Stimulated activated CD8-positive, alpha-beta memory T cell treated with anti-CD3 and anti-CD28 coated beads, Interleukin-15, amount 100 ng/mL, for 4 hours (primary cell): ENCODE measurements around the gene HPCAL4.

Experiments used
- DNase-seq, 2 donors: peaks; one replicate each; pipeline ENCODE4 v3.0.0-alpha.2; 2020; ENCODE audit warnings: low read depth in 2 of 2

Gene HPCAL4

DNA sequence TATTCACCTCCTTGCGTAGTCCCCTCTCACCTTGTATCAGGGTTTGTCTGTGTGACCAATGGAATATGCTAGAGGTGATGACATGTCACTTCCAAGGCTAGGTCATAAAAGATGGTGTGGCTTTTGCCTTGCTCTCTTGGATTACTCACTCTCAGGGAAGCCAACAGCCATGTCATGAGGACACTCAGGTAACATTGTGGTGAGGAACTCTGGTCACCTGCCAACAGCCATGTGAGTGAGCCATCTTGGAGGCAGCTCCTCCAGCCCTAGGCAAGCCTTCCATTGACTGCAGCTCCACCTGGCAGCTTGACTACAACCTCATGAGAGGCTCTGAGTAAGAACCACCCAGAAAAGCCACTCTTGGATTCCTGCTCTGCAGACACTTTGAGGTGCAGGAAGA lies 40.8 kb downstream of the HPCAL4 start:
- DNase-seq: no peak

- no peak for DNase-seq
Measured at GRCh38 chr1:39649636-39650185, 41.5 kb downstream of the HPCAL4 start.

DNA sequence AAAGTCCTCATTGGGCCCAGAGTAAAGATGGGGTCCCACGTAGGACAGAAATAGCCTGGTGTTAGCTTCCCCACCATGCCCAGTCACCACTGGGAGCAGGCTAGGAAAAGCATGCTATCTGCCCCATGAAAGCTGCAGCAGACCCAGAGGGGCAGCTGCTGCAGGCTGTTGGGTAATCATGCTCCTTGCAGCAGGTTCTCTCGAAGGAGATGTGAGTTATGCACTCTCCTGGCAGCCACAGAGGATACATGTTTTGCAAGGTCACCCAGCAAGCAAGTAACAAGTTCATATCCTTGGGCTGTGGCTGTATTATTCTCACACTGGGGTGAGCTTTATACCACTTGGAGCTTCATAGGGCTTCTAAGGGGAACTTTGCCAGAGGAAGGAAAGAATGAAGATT lies 42.7 kb downstream of the HPCAL4 start:
- no peak for DNase-seq

DNA sequence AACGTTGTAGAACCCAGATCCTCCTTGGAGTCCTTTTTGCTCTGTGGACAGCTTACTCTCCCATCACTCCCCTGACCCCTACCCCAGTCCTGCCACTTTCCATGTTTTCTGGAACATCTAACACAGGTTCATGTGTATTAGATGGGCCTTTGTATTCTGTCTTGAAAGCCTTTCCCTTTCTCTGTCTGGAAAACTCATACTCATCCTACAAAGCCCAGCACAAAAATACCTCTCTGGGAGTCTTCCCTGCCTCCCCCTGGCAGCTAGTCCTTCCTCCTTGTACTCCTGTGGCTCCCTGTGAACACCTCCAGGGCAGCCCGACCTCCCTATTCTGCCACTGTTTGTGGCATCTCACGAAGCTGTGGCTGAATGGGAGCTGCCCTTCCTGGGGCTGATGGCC lies 44.0 kb downstream of the HPCAL4 start:
- DNase-seq: no peak

DNA sequence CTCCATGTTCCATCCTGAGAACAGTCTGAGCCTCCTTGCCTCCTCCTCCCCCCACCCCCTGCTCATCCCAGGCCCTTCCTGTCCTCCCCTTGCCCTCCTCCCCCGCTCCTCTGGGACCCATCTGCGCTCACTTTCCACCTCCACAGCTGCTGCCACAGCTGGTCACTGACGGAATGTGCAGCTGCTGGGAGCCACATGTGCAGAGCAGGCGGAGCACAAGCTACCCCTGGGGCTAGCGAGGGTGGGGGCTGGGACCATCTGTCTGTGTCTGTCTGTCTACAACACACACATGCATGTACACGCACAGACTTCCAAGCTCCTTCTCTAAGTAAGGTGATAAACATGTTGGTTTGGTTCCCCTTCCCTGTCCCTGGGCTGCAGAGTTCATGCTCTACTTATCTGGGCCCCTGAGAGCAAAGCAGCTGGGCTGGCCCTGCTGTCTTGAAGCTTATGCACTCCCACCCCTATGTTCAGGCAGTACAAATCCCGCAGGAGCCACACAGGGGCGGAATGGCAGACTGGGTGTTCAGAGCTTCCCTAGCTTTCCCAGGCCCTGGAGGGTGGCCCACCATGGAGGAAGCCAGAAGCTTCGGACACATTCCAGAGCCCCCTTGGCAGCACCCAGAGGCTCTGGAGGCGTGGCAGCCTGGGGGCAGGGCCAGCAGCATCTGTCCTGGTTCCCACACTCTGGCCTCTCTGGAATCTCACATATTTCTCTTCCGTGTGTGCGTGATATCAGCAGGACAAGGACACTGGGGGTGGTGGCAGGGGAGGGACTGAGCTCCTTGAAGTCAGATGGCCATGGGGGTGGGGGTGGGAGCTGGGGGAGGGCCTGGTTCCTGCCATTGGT lies 44.8 kb downstream of the HPCAL4 start:
- DNase-seq: no peak

- DNase-seq: no peak
Measured at GRCh38 chr1:39645411-39646043, 45.7 kb downstream of the HPCAL4 start.

DNA sequence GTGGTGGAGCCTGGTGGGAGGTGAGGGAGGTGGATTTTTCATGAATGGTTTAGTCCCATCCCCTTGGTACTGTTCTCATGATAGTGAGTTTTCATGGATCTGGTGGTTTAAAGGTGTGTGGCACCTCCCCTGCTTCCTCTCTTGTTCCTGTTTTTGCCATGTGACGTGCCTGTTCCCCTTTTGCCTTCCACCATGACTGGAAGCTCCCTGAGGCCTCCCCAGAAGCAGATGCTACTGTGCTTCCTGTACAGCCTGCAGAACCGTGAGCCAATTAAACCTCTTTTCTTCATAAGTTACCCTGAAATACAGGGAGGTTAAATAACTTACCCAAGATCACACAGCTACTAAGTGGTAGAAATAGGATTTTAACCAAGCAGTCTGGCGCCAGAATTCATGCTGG lies 47.5 kb downstream of the HPCAL4 start:
- DNase-seq: no peak

- DNase-seq: no peak
Measured at GRCh38 chr1:39642796-39643195, 48.4 kb downstream of the HPCAL4 start.

- no peak for DNase-seq
Measured at GRCh38 chr1:39640861-39641260, 50.4 kb downstream of the HPCAL4 start.

DNA sequence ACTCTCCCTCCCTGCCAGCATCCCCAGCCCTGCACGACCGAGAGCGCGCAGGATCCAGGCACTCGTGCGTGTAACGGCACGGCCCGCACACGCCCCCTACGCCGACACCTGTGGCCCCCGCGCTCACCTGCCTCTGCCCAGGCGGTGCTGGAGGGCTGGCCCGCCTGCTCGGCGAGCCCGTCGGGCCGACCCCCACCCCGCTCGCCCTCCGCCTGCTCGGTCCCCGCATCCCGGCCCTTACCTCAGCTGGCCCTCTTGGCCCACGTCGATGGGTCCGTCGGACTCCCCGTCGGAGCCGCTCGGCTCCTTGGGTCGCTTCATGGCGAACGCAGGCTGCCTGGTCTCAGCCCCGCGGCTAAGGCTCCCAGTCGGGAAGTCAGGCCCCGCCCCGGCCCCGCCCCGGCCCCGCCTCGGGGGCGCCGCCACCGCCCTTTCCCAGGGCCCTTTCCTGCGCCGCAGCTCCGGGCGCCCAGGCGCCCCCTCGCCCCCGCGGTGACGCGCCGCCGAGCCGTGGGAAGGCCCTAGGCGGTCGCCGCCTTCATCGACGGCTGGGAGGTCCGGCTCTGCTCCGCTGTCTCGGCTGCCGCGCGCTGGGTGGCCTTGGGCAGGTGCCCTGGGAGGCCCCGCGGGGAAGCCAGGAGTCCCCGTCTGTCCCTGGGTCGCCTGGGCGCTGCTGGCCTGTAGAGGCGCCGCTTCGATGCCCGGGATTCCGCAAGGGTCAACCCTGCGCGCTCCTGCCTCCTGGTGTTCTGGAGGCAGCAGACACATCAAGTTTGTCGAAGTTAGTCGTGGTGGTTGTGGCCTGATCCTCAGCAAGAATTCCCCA lies 51.7 kb downstream of the HPCAL4 start, which contains the start of gene HEYL:
Gene HEYL (minus strand): TSS at position 339 of the 826 bp plus-strand sequence. CDS start 18 bp downstream, at position 321.
- peak; percentile 50 to 56 for DNase-seq

- no peak for DNase-seq
Measured at GRCh38 chr1:39638965-39639304, 52.3 kb downstream of the HPCAL4 start.

- no peak for DNase-seq
Measured at GRCh38 chr1:39637361-39637760, 53.9 kb downstream of the HPCAL4 start.

GRCh38 chr1:39635871-39636210 lies 55.4 kb downstream of the HPCAL4 start:
- no peak for DNase-seq

DNA sequence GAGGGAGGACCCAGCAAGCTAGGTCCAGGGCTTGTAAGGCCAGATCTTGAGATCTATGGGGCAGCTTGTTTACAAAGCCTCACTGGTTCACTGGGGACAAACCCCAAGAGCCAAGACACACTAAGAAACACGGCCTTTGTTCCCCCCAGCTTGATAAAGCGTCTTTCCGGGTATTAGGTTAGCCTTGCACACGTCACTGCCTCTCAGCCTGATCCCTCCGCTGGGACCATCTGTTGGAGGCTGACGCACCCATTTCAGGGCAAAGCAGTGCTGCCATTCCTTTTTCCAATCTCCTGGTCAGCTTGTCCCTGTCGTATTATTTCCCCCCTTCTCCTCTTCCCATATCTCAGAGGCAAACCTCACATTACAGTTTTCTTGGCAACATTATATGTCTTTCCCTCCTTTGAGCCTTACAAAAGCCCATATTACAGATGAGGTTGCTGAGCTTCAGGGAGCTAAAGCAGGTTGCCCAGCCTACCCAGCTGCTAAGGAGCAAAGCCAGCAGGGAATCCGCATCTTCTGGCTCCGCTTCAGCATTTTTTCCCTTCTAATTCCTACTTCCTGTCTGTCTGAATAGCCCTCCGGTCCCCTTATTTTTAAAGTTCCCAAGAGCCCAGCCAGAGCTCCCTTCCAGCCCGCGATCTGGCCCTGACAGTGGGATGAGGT lies 55.9 kb downstream of the HPCAL4 start:
- no peak for DNase-seq

GRCh38 chr1:39633422-39633821 lies 57.8 kb downstream of the HPCAL4 start:
- no peak for DNase-seq

GRCh38 chr1:39632682-39633417 lies 58.4 kb downstream of the HPCAL4 start:
- no peak for DNase-seq

DNA sequence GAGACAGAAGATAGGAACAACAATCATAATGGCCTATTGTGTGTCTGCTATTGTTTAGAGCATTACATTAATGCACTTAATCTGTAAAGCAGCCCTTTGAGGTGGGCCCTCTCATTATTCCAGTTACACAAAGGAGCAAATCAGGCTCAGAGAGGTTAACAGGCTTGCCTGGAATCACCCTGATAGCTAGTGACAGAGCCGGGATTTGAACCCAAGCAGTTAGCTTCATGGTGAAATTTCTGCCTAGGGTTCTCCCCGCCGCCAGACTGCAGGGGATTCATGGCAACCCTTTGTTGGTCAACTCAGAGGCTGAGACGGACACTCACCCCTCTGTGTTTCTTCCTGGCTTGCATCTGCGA lies 58.9 kb downstream of the HPCAL4 start:
- no peak for DNase-seq

GRCh38 chr1:39631361-39632322 lies 59.6 kb downstream of the HPCAL4 start:
- no peak for DNase-seq

DNA sequence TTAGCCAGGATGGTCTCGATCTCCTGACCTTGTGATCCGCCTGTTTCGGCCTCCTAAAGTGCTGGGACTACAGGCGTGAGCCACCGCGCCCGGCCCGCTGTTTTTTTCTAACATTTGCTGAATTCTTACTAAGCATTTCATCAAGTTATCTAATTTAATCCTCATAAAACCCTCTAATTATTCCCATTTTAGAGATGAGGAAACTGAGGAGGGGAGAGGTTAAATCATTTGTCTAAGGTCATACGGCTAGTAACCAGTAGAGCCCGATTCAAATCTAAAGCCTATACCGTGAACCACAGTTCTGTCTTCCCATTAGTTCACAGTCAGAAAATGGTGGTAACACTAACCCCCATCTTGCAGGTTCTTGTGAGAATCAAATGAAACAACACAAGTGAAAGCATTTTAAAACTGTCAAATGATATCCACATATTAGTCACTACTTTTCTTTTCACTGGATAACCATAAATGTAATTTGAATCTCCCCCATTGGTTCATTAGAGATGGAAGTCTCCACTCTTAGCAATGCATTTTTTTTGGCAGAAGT lies 62.4 kb downstream of the HPCAL4 start:
- DNase-seq: no peak
